OCI-LY7 (cell line): ENCODE measurements around the gene SFT2D2.

Source experiments
- EZH2phosphoT487 ChIP-seq: fragments of 200-600 bp; sonication (generic); IDR thresholded peaks from 2 replicates; pipeline ENCODE4 v1.6.1; 2018; ENCODE audit warnings: low read depth, borderline replicate concordance, mild to moderate bottlenecking, mixed run types, antibody characterized with exemption, low read length, moderate library complexity, mixed read lengths
- TF ChIP-seq, protein P1 (sequence below): fragments of 200-600 bp; sonication (generic); conservative IDR thresholded peaks from 2 replicates; pipeline ENCODE4 v1.5.1; 2014; ENCODE audit warnings: mild to moderate bottlenecking, antibody characterized with exemption, low read length, moderate library complexity, mixed read lengths

DNA sequence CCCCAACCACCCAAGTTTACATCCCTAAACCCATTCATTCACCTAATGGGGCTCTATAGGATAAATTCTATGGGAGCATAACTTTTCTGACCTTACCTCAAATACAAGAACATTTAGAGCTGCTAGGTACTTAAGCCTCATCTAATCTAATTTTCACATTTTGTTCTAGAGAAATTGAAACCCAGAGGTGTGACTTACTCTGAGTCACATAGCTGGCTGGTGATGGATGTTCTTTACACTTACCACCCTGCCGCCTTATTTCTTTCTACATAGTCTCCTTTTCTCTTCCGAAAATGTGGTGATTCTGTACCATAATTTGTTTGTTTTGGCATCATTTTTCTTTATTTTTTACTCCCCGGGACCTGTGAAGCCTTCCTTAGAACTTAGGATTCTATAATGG lies 26.7 kb upstream of the SFT2D2 start:
- TF ChIP-seq, protein P1, sequence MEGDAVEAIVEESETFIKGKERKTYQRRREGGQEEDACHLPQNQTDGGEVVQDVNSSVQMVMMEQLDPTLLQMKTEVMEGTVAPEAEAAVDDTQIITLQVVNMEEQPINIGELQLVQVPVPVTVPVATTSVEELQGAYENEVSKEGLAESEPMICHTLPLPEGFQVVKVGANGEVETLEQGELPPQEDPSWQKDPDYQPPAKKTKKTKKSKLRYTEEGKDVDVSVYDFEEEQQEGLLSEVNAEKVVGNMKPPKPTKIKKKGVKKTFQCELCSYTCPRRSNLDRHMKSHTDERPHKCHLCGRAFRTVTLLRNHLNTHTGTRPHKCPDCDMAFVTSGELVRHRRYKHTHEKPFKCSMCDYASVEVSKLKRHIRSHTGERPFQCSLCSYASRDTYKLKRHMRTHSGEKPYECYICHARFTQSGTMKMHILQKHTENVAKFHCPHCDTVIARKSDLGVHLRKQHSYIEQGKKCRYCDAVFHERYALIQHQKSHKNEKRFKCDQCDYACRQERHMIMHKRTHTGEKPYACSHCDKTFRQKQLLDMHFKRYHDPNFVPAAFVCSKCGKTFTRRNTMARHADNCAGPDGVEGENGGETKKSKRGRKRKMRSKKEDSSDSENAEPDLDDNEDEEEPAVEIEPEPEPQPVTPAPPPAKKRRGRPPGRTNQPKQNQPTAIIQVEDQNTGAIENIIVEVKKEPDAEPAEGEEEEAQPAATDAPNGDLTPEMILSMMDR = no peak
- no peak for TF ChIP-seq EZH2phosphoT487
